Stomach (tissue), 4 donors: ENCODE measurements around the gene FHIP2A.
"Not testable (repeated sequence)": the region's sequence is repeated elsewhere in the genome, so short reads cannot be mapped to it uniquely, and the experiment has no call there.

Source experiments
- POLR2A ChIP-seq, 4 donors: fragments of 450-650 bp; IDR thresholded peaks; one replicate each; pipeline ENCODE4 v1.6.1; 2016; ENCODE audit warnings: antibody characterized with exemption in 4 of 4, control low read depth in 2 of 4, mild to moderate bottlenecking in 1 of 4, moderate library complexity in 1 of 4
- POLR2AphosphoS5 ChIP-seq, 3 donors: sonication (generic); formaldehyde crosslinking; IDR thresholded peaks; one replicate each; pipeline ENCODE4 v1.6.1; 2016; ENCODE audit warnings: antibody characterized with exemption in 3 of 3

GRCh38 chr10:114847517-114847916 is 25.9 kb downstream of the FHIP2A start:
- TF ChIP-seq POLR2AphosphoS5, POLR2A (IDR thresholded peaks at IDR 0.05): not testable (repeated sequence)
